ENCODE data around the gene PEAK1.

DNA sequence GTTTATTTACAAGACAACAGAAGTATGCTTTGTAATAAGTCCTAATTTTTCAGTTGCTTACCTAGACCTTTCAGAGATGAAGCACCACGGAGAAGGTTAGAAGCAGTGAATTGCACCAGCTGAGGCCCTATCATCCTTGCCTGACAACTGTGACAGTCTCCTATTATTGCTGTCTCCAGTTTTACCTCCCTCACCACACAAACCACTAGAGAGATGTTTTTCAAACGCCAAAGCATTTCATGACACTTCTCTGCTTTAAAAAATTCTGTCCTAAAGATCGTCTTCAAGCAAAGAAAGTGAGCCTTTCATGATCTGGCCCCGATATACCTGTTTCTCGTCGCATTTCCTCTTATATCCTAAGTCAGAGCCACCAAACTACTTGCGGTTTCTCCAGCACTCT is 276.7 kb downstream of the PEAK1 start:
- TF ChIP-seq, protein P1, sequence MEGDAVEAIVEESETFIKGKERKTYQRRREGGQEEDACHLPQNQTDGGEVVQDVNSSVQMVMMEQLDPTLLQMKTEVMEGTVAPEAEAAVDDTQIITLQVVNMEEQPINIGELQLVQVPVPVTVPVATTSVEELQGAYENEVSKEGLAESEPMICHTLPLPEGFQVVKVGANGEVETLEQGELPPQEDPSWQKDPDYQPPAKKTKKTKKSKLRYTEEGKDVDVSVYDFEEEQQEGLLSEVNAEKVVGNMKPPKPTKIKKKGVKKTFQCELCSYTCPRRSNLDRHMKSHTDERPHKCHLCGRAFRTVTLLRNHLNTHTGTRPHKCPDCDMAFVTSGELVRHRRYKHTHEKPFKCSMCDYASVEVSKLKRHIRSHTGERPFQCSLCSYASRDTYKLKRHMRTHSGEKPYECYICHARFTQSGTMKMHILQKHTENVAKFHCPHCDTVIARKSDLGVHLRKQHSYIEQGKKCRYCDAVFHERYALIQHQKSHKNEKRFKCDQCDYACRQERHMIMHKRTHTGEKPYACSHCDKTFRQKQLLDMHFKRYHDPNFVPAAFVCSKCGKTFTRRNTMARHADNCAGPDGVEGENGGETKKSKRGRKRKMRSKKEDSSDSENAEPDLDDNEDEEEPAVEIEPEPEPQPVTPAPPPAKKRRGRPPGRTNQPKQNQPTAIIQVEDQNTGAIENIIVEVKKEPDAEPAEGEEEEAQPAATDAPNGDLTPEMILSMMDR (IDR thresholded peaks at IDR 0.05), result no peak
- TF ChIP-seq EP300 (IDR thresholded peaks at IDR 0.05) (no peak), POLR2A (IDR thresholded peaks at IDR 0.05; ENCODE audit: low read depth) (no peak), POLR2AphosphoS5 (IDR thresholded peaks at IDR 0.05) (no peak)
